Mucosa of descending colon (tissue), 3 donors: ENCODE data around the gene CDCP1. TPM values are rescaled to one million over a fixed set of nuclear protein-coding genes. Genes with fewer than 3 reads are reported as not detected.
"Not testable (repeated sequence)": the region's sequence is repeated elsewhere in the genome, so short reads cannot be mapped to it uniquely, and the experiment has no call there.

ENCODE experiments used
- ATAC-seq: fragments of 200-7000 bp; cut with Tn5 transposase; one replicate; pipeline ENCODE4 v1.9.1; 2020; ENCODE audit warnings: mild to moderate bottlenecking, moderate library complexity
- DNase-seq, 3 donors: peaks; one replicate each; pipeline ENCODE4 v3.0.0-alpha.2; 2020
- H3K36me3 ChIP-seq: fragments of 200-600 bp; one replicate; pipeline ENCODE4 v1.8.0; 2021; ENCODE audit warnings: low read depth, mild to moderate bottlenecking
- H3K4me1 ChIP-seq: fragments of 200-600 bp; one replicate; pipeline ENCODE4 v1.8.0; 2021; ENCODE audit warnings: low read depth, mild to moderate bottlenecking
- H3K4me3 ChIP-seq: fragments of 200-600 bp; one replicate; pipeline ENCODE4 v1.8.0; 2021; ENCODE audit warnings: mild to moderate bottlenecking
- H3K9me3 ChIP-seq: fragments of 200-600 bp; one replicate; pipeline ENCODE4 v1.8.0; 2021; ENCODE audit warnings: mild to moderate bottlenecking
- intact Hi-C, 2 donors: fragments of 100-400 bp; cut with DNase I in 1 of 2; cut with micrococcal nuclease in 1 of 2; formaldehyde crosslinking; loops; one replicate each; pipeline versions ENCODE4 v1.11.0 to v1.11.1; 2022; cut with DNase I, micrococcal nuclease
- total RNA-seq, 3 donors: library from RNA; stranded (reverse); fragmentation: NEBNext Ultra II Directional in 2 of 3; extraction: Animal tissue kit (Norgen Biotek cat#: 25700) in 2 of 3; gene quantifications; one replicate each; pipeline versions ENCODE4 v1.2.1 to v1.2.4, GENCODE V29; 2021 to 2023
- TF ChIP-seq, protein P1 (sequence below): fragments of 200-600 bp; IDR thresholded peaks from one replicate; pipeline ENCODE4 v1.8.0; 2022; ENCODE audit warnings: antibody characterized with exemption, mild to moderate bottlenecking
- donor health status: DM: no; HTN: no; CAD: no; lungs with moderate emphysema.
- donor health status: DM: no; HTN: no; CAD: no.
- donor health status: DM: no; HTN: yes; CAD: no.

The CDCP1 gene
- total RNA-seq, 3 donors from 2014 or later = 57.6 to 111 (median 87.5) TPM

DNA sequence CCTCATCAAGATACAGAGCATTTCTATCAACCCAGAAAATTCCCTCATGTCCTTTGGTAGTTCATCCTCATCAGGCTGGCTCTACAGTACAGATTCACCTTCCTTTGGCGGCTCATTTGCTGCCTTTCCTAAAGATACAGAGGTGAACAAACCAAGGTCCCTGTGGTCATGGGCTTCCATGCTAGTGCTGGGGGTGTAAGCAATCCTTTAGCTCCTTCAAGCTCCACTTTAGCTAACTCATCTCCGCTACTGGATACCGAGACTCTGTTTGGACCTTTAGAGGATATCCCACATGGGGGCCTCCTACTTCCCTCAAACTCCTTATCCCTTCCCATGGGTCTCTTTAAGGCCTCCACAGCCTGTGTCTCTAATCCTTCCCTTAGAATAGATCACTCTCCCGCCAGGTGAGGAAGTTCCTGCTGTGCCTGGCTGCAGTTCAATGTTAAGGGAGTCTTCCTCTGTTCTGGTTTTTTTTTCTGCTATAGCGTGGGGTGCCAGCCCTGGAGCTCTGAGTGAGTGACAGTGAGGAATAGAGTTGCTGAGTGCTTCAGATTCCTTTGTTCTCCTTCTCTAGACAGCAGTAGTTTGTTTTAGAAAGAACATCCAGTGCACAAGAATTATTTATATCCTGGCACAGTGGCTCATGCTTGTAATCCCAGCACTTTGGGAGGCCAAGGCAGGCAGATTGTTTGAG lies 89.4 kb downstream of the CDCP1 start:
- no peaks in the 10 kb centered on the region for H3K9me3 ChIP-seq
- no peaks in the 10 kb centered on the region for H3K36me3 ChIP-seq
- TF ChIP-seq, protein P1, sequence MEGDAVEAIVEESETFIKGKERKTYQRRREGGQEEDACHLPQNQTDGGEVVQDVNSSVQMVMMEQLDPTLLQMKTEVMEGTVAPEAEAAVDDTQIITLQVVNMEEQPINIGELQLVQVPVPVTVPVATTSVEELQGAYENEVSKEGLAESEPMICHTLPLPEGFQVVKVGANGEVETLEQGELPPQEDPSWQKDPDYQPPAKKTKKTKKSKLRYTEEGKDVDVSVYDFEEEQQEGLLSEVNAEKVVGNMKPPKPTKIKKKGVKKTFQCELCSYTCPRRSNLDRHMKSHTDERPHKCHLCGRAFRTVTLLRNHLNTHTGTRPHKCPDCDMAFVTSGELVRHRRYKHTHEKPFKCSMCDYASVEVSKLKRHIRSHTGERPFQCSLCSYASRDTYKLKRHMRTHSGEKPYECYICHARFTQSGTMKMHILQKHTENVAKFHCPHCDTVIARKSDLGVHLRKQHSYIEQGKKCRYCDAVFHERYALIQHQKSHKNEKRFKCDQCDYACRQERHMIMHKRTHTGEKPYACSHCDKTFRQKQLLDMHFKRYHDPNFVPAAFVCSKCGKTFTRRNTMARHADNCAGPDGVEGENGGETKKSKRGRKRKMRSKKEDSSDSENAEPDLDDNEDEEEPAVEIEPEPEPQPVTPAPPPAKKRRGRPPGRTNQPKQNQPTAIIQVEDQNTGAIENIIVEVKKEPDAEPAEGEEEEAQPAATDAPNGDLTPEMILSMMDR = no peak
- DNase-seq (no peak), ATAC-seq (peak; percentile 51)
- peaks cover 4% of the 10 kb centered on the region for H3K4me1 ChIP-seq
- H3K4me3 ChIP-seq = no peak overlapping the region
- intact Hi-C loops = no loop called here

DNA sequence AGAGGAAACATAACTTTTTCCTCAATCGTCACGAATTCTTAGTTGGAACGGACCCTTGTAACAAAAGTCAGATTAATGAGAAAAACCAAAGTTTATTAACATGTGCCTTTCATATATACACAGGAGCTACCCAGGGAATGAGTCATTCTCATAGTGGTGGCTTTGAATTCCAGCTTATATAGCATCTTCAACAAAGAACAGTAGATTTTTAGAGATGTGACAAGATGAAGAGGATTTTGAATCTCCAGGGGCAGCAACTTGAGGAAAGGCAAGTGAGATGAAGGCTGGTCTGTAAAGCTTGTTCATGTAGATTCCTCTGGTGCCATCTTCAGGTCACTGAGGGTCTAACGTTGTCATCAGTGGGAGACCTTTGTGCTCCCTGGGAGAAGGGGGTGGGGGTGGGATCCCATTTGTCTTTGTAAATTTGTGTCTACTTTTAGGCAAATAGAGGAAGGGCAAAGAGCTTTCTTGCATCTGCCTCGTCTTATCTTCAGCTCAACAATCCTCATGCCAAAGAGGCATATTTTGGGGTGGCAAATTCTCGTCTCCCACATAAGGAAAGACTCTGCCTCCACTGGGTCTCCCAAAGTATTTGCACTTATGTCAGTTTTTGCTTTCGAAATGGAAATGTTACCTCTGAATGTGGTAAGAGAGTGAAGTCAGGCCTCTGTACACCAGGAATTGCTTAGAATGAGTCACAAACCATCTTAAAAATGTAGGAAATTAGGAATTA lies 90.6 kb downstream of the CDCP1 start:
- DNase-seq (peak in 1 of 3 donors; percentile 42), ATAC-seq (peak; percentile 40)
- intact Hi-C loops = no loop called here
- Histone ChIP-seq H3K9me3 (no peaks in the 10 kb centered on the region), H3K36me3 (no peaks in the 10 kb centered on the region), H3K4me1 (peaks cover 4% of the 10 kb centered on the region), H3K4me3 (no peak overlapping the region)
- TF ChIP-seq, protein P1 = no peak

DNA sequence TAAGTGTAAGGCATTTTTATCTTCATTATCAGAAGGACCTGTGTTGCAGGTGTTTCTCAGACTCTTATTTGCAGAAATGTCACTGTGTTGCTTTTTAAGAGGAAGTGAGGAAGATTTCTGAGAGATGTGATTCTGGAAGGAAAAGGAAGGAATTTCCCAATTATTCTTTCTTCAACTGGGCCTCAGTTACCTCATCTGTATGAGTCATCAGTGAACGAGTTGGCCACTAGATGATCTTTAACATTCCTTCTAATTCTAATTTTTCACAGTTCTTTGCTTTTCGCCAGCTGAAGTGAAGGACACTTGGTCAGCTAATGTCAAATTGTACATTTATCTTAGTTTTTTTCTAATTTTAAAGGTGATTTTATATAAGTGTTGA lies 91.2 kb downstream of the CDCP1 start:
- Histone ChIP-seq H3K36me3 (no peaks in the 10 kb centered on the region), H3K4me1 (peaks cover 4% of the 10 kb centered on the region), H3K9me3 (no peaks in the 10 kb centered on the region), H3K4me3 (no peak overlapping the region)
- ATAC-seq = peak; percentile 28
- TF ChIP-seq, protein P1 = no peak
- intact Hi-C loops = no loop called here
- DNase-seq = no peak

DNA sequence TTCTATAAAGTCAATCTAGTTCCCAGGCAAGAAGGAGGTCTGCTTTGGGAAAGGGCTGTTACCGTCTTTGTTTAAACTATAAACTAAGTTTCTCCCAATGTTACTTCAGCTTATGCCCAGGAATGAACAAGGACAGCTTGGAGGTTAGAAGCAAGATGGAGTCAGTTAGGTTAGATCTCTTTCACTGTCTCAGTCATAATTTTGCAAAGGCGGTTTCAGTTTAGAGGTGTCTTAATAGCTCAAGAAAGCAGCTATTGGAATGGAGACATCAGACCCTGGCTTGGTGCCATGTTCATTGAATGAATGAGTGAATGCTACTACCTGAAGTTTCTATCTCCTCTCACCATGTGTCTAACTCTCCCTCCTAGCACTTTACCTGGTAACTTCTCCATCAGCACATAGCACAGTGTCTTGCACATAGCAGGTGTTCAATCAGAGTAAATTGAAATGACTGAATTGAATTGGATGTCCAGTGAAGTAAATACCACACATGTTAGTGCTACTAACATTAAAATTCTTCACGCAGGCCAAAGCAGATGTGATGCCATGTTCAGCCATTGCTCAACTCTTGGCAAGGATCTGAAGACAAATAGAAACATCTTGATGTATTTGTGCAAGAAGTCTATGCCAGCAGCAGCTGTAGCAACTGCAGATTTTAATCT lies 91.9 kb downstream of the CDCP1 start:
- intact Hi-C loops = no loop called here
- no peaks in the 10 kb centered on the region for H3K36me3 ChIP-seq
- peaks cover 4% of the 10 kb centered on the region for H3K4me1 ChIP-seq
- no peak overlapping the region for H3K4me3 ChIP-seq
- DNase-seq (no peak), ATAC-seq (no peak)
- TF ChIP-seq, protein P1 = no peak
- H3K9me3 ChIP-seq = no peaks in the 10 kb centered on the region

DNA sequence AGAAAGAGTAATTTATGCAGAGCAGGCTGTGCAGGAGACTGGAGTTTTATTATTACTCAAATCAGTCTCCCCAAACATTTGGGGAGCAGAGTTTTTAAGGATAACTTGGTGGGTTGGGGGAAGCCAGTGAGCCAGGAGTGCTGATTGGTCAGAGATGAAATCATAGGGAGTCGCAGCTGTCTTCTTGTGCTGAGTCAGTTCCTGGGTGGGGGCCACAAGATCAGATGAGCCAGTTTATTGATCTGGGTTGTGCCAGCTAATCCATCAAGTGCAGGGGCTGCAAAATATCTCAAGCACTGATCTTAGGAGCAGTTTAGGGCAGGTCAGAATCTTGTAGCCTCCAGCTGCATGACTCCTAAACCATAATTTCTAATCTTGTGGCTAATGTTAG lies 92.4 kb downstream of the CDCP1 start:
- intact Hi-C loops, H3K36me3 ChIP-seq: not testable (repeated sequence)

DNA sequence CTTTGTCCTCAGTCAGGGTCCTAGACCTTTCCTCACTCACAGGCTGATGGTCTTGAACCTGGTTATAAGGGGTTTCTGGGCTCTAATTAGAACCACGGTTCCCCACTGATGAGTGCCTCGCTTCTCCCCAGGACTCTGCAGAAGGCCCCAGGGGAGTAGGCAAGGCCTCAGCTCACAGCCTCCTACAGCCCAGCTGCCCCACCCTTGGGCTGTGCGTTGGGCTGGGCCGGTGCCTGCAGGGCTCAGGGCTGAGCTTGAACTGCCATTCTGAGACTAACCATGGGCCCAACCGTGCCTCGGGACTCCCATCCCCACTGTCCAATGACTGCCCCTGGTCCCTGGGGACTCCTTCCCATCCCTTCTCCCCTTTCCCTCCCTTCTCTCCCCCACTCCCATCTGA lies 94.5 kb downstream of the CDCP1 start:
- DNase-seq = no peak
- intact Hi-C loops = no loop called here
- Histone ChIP-seq H3K36me3 (no peaks in the 10 kb centered on the region), H3K9me3 (no peaks in the 10 kb centered on the region), H3K4me1 (peaks cover 4% of the 10 kb centered on the region), H3K4me3 (no peak overlapping the region)
- TF ChIP-seq, protein P1 = no peak
- peak; percentile 40 for ATAC-seq

More for the DNA sequence above, 92.4 kb downstream of the CDCP1 start:
- ATAC-seq, H3K4me3 ChIP-seq, H3K4me1 ChIP-seq, DNase-seq, H3K9me3 ChIP-seq: not testable (repeated sequence)
